ENCODE results near the gene CRYGC.
"Not testable (repeated sequence)": the region's sequence is repeated elsewhere in the genome, so short reads cannot be mapped to it uniquely, and the experiment has no call there.

The CRYGC gene

DNA sequence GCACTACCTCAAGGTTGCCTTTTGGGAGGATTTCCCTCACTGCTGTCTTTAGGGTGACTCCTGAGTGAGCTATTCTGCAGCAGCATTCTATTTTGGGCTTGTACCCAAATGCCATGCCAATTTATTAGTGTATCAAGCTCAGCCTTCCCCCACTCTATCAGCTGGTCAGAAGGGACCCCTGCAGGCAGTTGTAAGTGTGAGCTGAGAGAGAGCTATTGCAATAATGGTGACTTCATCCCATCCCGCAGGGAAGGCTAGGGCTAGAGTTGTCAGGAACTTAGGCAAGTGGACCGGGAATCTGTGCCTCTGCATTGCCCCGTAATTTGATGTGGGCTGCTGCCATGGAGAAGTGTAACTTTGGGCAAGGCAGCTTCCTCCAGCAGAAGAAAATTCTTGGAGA is 18.1 kb upstream of the CRYGC start:
- Mint-ChIP-seq H3K4me1 (no peaks in the 10 kb centered on the region), H3K27me3 (peaks cover 8% of the 10 kb centered on the region)
- ATAC-seq (ENCODE audit: low read depth), result no peak

DNA sequence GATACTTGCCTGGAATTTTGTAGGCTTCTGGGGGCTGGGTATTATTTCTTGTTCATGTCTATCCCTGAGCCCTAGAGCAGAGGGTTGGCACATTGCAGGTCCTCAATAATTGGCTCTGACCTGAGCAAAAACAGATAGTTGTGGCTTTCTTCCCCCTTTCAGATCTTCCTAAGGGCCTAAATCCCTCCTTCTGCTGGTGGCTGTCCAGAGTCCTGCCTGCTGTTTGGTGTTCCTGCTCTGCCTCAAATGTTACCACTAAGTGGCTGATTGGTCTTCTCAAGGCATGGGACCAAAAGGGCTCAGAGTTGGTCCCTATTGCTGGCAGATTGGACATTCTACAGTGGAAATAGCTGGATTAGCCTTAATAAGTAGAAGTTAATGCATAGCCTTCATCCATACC is 17.4 kb upstream of the CRYGC start:
- no peak for ATAC-seq (ENCODE audit: low read depth)
- Mint-ChIP-seq H3K27ac (no peak overlapping the region), H3K27me3 (peaks cover 6% of the 10 kb centered on the region), H3K36me3 (no peaks in the 10 kb centered on the region), H3K4me3 (no peak overlapping the region), H3K4me1 (no peaks in the 10 kb centered on the region), H3K9me3 (peaks cover 1% of the 10 kb centered on the region)
- no peak for DNase-seq (ENCODE audit: low spot score in 2 of 2)

More for the DNA sequence above, 18.1 kb upstream of the CRYGC start:
- no peak for DNase-seq (ENCODE audit: low spot score in 2 of 2)
- Mint-ChIP-seq H3K27ac (no peak overlapping the region), H3K36me3 (no peaks in the 10 kb centered on the region), H3K9me3 (peaks cover 1% of the 10 kb centered on the region), H3K4me3 (no peak overlapping the region)

DNA sequence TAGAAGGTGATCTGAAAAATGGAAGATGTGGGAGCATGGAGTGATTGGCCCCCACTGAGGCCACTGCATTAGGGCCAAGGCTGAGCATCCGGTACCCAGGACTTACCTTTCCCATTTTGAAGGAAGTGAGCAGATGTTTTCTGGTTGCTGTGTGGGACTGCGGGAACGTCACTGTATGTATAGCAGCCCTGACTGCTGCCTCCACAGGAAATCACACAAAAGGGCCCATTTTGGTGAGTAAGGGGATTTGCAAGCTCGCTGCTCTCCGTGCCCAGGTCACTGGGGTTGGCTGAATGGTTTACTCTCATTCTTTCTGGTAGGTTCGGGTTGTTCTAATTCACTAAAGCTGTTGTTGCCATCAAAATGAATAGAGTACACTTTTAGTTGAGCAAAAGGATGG is 16.4 kb upstream of the CRYGC start, which contains the start of gene CRYGB:
Gene CRYGB (minus strand): TSS at position 153 of the 400 bp plus-strand sequence. CDS start 38 bp downstream, at position 115.
- Mint-ChIP-seq H3K27ac (no peak within 1 kb of the TSS), H3K4me1 (no peaks in the 10 kb centered on the region), H3K9me3 (peaks cover 1% of the 10 kb centered on the region), H3K4me3 (no peak within 1 kb of the TSS), H3K36me3 (no peaks in the 10 kb centered on the region), H3K27me3 (peaks cover 6% of the 10 kb centered on the region)
- DNase-seq (ENCODE audit: low spot score in 2 of 2) (no peak), ATAC-seq (ENCODE audit: low read depth) (no peak)

DNA sequence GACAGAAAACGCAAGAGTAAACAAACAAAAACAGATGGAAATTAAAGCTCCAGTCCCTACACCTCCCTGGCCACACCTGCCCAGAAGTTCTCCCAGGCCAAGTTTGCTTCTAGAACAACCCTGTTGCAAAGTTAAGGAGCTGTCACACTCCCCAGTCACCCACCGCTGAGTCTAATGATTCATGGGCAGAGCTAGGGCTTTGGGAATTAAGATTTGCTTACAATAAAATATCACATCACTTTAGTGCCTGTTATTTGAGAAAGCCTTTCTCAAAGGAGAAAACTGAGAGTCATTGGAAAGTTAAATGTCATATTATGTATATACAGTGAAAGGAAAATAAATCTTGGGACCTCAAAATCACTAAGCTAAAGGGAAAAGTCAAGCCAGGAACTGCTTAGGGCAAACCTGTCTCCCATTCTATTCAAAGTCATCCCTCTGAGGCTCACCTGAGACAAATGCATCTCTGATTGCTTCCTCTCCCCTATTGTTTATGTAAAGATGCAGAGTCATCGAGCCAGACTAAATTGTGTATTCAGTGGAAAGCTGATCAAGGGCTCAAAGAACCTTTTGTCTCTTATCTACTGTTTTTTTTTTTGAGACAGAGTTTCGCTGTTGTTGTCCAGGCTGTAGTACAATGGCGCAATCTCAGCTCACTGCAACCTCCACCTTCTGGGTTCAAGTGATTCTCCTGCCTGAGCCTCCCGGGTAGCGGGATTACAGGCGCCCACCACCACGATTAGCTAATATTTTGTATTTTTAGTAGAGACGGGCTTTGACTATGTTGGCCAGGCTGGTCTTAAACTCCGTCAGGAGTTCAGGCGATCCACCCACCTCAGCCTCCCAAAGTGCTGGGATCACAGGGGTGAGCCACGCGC is 13.5 kb upstream of the CRYGC start:
- Mint-ChIP-seq H3K27ac (no peak overlapping the region), H3K9me3 (no peaks in the 10 kb centered on the region), H3K27me3 (peaks cover 3% of the 10 kb centered on the region), H3K4me1 (no peaks in the 10 kb centered on the region), H3K4me3 (no peak overlapping the region), H3K36me3 (no peaks in the 10 kb centered on the region)
- DNase-seq (ENCODE audit: low spot score in 2 of 2) (no peak), ATAC-seq (ENCODE audit: low read depth) (no peak)

DNA sequence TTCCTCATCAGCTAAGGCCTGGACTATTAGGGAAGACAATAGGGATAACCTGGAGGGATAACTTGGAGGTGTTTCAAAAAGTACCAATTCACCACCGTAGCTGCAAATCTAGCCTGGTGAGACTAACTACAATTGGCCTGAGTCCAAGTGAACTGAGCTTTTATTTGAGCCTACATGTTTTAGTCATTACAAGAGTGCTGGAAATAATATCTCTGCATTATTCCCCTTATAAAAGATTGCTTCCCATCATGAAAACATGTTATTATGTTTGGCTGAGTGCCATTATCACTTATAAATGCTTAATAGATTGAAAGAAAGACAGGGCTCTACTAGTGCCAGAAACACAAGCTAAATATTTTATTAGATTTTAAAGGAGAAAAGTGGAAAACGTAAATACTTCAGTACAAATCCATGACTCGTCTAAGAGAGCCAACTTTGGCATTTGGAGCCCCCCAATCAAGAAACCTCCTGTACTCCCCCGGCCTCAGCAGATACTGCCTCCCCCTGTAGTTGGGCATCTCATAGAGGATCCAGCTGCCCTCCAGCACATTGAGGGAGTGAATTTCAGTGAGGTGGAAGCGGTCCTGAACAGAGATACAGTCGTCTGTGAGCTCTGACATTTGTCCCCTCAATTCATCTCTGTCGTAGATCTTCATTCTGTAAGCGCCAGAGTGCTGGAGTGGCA is 12.8 kb upstream of the CRYGC start:
- H3K27me3 Mint-ChIP-seq, result peaks cover 2% of the 10 kb centered on the region
- peaks cover 2% of the 10 kb centered on the region for H3K9me3 Mint-ChIP-seq
- no peak overlapping the region for H3K27ac Mint-ChIP-seq
- H3K4me1 Mint-ChIP-seq, result no peaks in the 10 kb centered on the region
- no peak overlapping the region for H3K4me3 Mint-ChIP-seq
- no peaks in the 10 kb centered on the region for H3K36me3 Mint-ChIP-seq
- ATAC-seq (ENCODE audit: low read depth) (no peak), DNase-seq (ENCODE audit: low spot score in 2 of 2) (no peak)

DNA sequence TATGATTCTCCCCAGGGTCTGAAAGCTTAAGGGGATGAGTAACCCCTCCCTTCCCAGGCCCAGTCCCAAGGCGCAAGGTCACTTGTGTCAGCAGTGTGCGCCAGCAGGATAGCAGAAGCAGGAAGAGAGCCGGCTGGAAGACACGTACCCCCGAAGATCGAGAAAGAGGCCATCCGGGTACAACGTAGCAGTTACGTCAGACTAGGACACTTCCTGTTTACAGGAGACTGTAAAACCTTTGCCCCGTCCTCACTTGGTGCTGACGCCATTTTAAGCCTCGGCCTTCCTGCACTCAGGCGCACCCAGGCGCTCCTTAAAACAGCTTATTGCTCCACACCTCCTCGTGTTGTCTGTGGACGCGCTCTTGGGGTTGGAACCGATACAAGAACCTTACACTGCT is 9.8 kb upstream of the CRYGC start:
- Mint-ChIP-seq H3K27me3 (no peaks in the 10 kb centered on the region), H3K27ac (no peak overlapping the region), H3K4me1 (no peaks in the 10 kb centered on the region), H3K4me3 (no peak overlapping the region), H3K9me3 (peaks cover 2% of the 10 kb centered on the region), H3K36me3 (no peaks in the 10 kb centered on the region)
- ATAC-seq (ENCODE audit: low read depth) (no peak), DNase-seq (ENCODE audit: low spot score in 2 of 2) (no peak)

DNA sequence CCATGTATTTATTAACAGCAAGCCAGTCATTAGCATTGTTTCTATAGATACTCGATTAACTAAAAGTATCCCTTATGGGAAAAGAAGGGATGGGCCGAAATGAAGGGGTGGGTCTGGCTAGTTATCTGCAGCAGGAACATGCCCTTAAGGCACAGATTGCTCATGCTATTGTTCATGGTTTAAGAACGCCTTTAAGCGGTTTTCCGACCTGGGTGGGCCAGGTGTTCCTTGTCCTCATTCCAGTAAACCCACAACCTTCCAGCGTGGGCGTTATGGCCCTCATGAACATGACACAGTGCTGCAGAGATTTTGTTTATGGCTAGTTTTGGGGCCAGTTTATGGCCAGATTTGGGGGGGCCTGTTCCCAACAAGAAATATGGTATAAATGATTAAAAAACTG is 8.7 kb upstream of the CRYGC start:
- not testable (repeated sequence) for H3K36me3 Mint-ChIP-seq; H3K4me3 Mint-ChIP-seq; H3K9me3 Mint-ChIP-seq; H3K27ac Mint-ChIP-seq; H3K27me3 Mint-ChIP-seq; ATAC-seq (ENCODE audit: low read depth); DNase-seq (ENCODE audit: low spot score in 2 of 2); H3K4me1 Mint-ChIP-seq

DNA sequence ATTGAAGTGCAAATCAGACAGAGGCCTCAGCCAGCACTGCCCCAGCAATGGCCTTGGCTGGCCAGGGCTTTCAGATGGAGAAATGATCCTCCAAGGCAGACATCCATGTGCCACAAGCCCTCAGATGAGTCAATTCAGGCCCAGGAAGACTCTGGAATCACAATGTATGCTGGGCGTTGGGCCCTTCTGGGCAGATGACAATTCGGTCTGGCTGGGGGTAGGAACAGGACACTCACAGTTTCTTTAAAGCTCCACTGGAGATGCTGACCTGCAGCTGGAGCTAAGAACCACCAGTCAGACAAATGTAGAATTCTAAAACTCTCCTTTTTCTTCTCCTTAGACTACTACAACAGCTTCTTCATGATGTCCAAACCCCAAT is 7.1 kb upstream of the CRYGC start:
- H3K9me3 Mint-ChIP-seq, result peaks cover 2% of the 10 kb centered on the region

DNA sequence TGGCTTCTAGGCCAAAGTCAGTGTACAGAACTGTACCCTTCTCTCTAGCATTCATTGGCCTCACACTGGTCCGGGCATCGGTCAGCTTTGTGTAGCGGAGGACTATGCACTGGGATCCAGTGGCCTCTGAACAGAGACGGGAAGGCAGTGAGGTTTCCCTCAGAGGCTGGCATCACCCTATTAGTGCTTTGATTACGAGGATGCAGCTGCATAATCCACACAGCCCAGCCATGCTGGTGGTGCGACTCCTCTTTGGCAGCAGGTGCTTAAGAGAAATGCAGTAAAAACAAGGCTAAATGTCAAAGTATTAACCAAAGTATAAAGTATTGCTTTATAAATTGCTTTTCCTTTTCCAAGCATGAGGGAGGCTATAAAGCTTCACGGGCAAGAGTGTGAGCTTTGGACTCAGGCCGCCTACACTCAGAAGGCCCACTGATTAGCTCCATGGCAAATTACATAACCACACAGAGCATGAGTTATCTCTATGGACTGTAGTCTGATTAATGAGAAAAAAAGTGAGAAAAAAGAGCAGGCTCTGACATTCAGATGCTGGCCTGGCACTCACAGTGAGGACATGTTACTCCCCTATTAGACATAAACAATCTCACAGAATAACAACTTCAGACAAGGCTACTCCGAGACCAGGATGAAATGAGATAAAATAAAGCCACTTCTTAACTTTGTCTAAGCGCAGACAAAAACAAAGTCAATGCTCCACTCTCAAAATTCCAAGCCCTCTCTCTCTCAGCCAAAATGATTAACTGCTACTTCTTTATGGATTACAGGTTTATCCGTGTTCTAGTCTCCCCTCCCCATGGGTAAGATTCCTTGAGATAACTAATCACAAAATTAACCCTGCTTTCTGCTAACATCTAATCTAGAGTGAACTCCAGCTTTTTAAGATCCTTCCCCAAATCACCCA is 6.4 kb upstream of the CRYGC start:
- Mint-ChIP-seq H3K4me1 (no peaks in the 10 kb centered on the region), H3K4me3 (no peak overlapping the region), H3K9me3 (peaks cover 2% of the 10 kb centered on the region), H3K36me3 (no peaks in the 10 kb centered on the region), H3K27ac (no peak overlapping the region), H3K27me3 (no peaks in the 10 kb centered on the region)
- DNase-seq (ENCODE audit: low spot score in 2 of 2) (no peak), ATAC-seq (ENCODE audit: low read depth) (no peak)

More for the DNA sequence above, 7.1 kb upstream of the CRYGC start:
- ATAC-seq (ENCODE audit: low read depth) (no peak), DNase-seq (ENCODE audit: low spot score in 2 of 2) (no peak)
- Mint-ChIP-seq H3K27me3 (no peaks in the 10 kb centered on the region), H3K4me3 (no peak overlapping the region), H3K27ac (no peak overlapping the region), H3K36me3 (no peaks in the 10 kb centered on the region), H3K4me1 (no peaks in the 10 kb centered on the region)

DNA sequence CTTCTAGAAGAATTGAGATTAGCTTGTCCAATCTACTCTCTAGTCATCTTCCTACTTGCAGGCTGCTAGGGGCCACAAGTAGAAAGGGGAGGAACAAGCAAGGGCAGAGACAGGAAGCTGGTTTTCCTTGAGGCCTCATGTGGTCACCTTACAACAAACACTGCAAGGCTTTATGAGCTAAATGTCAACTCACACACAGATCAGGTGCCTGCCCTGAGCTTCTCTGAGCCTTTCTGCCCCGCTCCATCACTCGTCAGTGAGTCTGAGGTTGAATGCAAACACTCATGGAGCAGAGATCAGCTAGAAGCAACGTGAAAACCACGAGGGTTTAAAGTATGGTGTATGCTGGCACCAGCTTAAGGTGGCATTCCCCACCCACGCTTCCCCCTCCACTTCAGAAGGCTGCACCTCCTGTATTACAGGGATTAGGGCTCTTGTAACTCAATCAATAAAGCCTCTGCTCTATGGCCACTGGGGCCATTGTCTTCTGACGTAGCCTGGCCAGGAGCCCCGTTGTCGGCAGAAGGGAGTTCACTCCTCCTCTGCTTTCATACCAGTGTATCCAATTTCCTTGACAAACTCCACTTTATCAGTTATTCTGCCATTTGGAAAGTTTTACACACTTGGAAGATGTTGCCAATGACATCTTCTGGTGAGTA is 5.4 kb upstream of the CRYGC start:
- Mint-ChIP-seq H3K27me3 (no peaks in the 10 kb centered on the region), H3K4me1 (no peaks in the 10 kb centered on the region), H3K27ac (no peak overlapping the region), H3K4me3 (no peak overlapping the region), H3K9me3 (peaks cover 2% of the 10 kb centered on the region), H3K36me3 (no peaks in the 10 kb centered on the region)
- ATAC-seq (ENCODE audit: low read depth) (no peak), DNase-seq (ENCODE audit: low spot score in 2 of 2) (no peak)

DNA sequence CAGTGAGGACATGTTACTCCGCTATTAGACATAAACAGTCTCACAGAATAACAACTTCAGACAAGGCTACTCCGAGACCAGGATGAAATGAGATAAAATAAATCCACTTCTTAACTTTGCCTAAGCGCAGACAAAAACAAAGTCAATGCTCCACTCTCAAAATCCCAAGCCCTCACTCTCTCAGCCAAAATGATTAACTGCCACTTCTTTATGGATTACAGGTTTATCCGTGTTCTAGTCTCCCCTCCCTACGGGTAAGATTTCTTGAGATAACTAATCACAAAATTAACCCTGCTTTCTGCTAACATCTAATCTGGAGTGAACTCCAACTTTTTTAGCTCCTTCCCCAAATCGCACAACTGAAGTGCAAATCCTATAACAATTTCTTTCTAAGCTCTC is 1.1 kb upstream of the CRYGC start:
- no peak for ATAC-seq (ENCODE audit: low read depth)
- no peak overlapping the region for H3K4me3 Mint-ChIP-seq
- no peaks in the 10 kb centered on the region for H3K9me3 Mint-ChIP-seq
- no peak for DNase-seq (ENCODE audit: low spot score in 2 of 2)
- H3K36me3 Mint-ChIP-seq, result no peaks in the 10 kb centered on the region
- no peak overlapping the region for H3K27ac Mint-ChIP-seq
- H3K4me1 Mint-ChIP-seq, result no peaks in the 10 kb centered on the region
- H3K27me3 Mint-ChIP-seq, result no peaks in the 10 kb centered on the region

DNA sequence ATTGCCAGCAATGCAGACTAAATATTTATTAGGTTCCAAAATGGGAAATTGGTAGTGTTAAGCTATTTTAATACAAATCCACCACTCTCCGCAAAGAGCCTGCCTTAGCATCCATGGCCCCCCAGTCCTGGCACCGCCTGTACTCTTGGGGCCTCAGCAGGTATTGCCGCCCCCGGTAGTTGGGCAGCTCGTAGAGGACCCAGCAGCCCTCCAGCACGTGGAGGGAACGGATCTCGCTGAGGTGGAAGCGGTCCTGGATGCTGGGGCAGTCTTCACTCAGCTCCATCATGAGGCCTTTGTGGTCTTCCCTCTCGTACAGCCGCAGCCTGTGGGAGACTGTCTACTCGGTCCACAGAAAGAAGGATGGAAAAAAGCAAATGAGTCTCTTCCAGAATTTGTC is 1.5 kb downstream of the CRYGC start:
- Mint-ChIP-seq H3K4me3 (no peak overlapping the region), H3K36me3 (no peaks in the 10 kb centered on the region), H3K9me3 (no peaks in the 10 kb centered on the region), H3K27me3 (peaks cover 4% of the 10 kb centered on the region), H3K4me1 (peaks cover 3% of the 10 kb centered on the region), H3K27ac (no peak overlapping the region)
- no peak for DNase-seq (ENCODE audit: low spot score in 2 of 2)
- no peak for ATAC-seq (ENCODE audit: low read depth)

DNA sequence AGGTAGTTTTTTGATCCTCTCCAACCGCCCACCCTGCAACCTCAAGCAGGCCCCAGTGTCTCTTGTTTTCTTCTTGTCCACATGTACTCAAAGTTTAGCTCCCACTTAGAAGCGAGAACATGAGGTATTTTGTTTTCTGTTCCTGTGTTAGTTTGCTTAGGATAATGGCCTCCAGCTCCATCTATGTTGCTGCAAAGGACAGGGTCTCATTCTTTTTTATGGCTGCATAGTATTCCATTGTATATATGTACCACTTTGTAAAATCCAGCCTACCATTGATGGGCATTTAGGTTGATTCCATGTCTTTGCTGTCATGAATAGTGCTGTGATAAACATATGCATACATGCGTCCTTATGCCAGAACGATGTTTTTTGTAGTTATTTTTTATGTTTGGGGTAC is 2.5 kb downstream of the CRYGC start:
- H3K36me3 Mint-ChIP-seq, result no peaks in the 10 kb centered on the region
- H3K27ac Mint-ChIP-seq, result no peak overlapping the region
- DNase-seq (ENCODE audit: low spot score in 2 of 2) (no peak), ATAC-seq (ENCODE audit: low read depth) (no peak)
- peaks cover 3% of the 10 kb centered on the region for H3K4me1 Mint-ChIP-seq
- no peak overlapping the region for H3K4me3 Mint-ChIP-seq
- H3K9me3 Mint-ChIP-seq, result no peaks in the 10 kb centered on the region
- H3K27me3 Mint-ChIP-seq, result peaks cover 4% of the 10 kb centered on the region

Data from memory B cell (primary cell).